Adrenal gland (tissue), 12 donors: ENCODE measurements around the gene IL6R. TPM values are rescaled to one million over a fixed set of nuclear protein-coding genes. Genes with fewer than 3 reads are reported as not detected.

Experiments used
- DNase-seq, 7 donors: peaks; one replicate each; pipeline ENCODE4 v3.0.0-alpha.2; 2019 to 2020
- H3K27ac ChIP-seq, 5 donors: fragments of 200-600 bp; sonication (generic) in 4 of 5; 1 replicate in 3 of 5; 2 replicates in 2 of 5; pipeline versions ENCODE4 v1.5.1 to v1.8.0; 2016 to 2020; ENCODE audit warnings: mild to moderate bottlenecking in 1 of 5
- H3K27me3 ChIP-seq: fragments of 200-600 bp; 2 replicates; pipeline ENCODE4 v1.8.0; 2021
- H3K36me3 ChIP-seq, 2 donors: fragments of 200-600 bp; replicated peaks in 1 of 2; 1 replicate in 1 of 2; 2 replicates in 1 of 2; pipeline versions ENCODE4 v1.5.1 to v1.8.0; 2018 to 2022
- H3K4me1 ChIP-seq, 2 donors: fragments of 200-600 bp; replicated peaks in 1 of 2; 1 replicate in 1 of 2; 2 replicates in 1 of 2; pipeline versions ENCODE4 v1.5.1 to v1.8.0; 2018 to 2021
- H3K4me3 ChIP-seq, 4 donors: fragments of 200-600 bp; sonication (generic) in 3 of 4; one replicate each; pipeline ENCODE4 v1.5.1; 2016 to 2018
- H3K9me3 ChIP-seq, 3 donors: fragments of 200-600 bp; sonication (generic) in 1 of 3; replicated peaks in 1 of 3; 1 replicate in 2 of 3; 2 replicates in 1 of 3; pipeline versions ENCODE4 v1.5.1 to v1.8.0; 2016 to 2021
- POLR2A ChIP-seq, 2 donors: fragments of 450-650 bp; IDR thresholded peaks; one replicate each; pipeline ENCODE4 v1.6.1; 2017; ENCODE audit warnings: antibody characterized with exemption in 2 of 2, mild to moderate bottlenecking in 2 of 2, moderate library complexity in 1 of 2
- WGBS, 4 donors: extraction: QIAGEN DNeasy Blood & Tissue Kit in 2 of 4; methylation state at CpG; one replicate each; pipeline versions ENCODE4 v1.1.5 to v1.1.7; 2013 to 2017; 5-methylcytosine and 5-hydroxymethylcytosine counted together
- intact Hi-C, 2 donors: fragments of 100-400 bp; cut with DNase I; formaldehyde crosslinking; loops; one replicate each; pipeline versions ENCODE4 v1.14.1 to v1.15.0; 2022 to 2023
- polyA plus RNA-seq, 3 donors: library from polyadenylated mRNA; stranded (reverse); fragments of 200-250 nt in 2 of 3; fragments of 350-450 nt in 1 of 3; fragmentation: Illumina TruSeq in 1 of 3; extraction: RNeasy Lipid Tissue Mini Kit (QIAGEN cat#74804) in 1 of 3; gene quantifications; one replicate each; pipeline ENCODE4 v1.2.3, GENCODE V29; 2013 to 2014
- total RNA-seq, 9 donors: library from RNA; depleted of rRNA in 4 of 9; stranded (reverse); fragments of >200 nt in 4 of 9; fragments of 120-200 nt in 1 of 9; fragmentation: NEBNext Ultra II Directional in 1 of 9; extraction: Animal tissue kit (Norgen Biotek cat#: 25700) in 1 of 9; gene quantifications; one replicate each; pipeline versions ENCODE4 v1.1.0 to v1.2.4, GENCODE V29; 2013 to 2023
- TF ChIP-seq, protein P1 (sequence below), 6 experiments: fragments of 450-650 bp in 4 of 6; fragments of 200-600 bp in 2 of 6; sonication (generic) in 1 of 6; IDR thresholded peaks; 1 replicate in 5 of 6; 2 replicates in 1 of 6; pipeline versions ENCODE4 v1.5.1 to v1.8.0; 2016 to 2021; ENCODE audit warnings: antibody characterized with exemption in 6 of 6, mild to moderate bottlenecking in 2 of 6, moderate library complexity in 1 of 6
- donor health status: healthy with polysubstance abuse.
- donor health status: Bipolar disorder and iron deficiency.
- donor health status: DM: yes; HTN: yes; CAD: no.
- donor health status: DM: no; HTN: no; CAD: no.
- donor health status: DM: no; HTN: no; CAD: no.
- donor health status: DM: yes; HTN: yes; CAD: no.

IL6R gene
- total and polyA plus RNA-seq, 12 donors: 4.4 to 43.0 (median 13.6) TPM

DNA sequence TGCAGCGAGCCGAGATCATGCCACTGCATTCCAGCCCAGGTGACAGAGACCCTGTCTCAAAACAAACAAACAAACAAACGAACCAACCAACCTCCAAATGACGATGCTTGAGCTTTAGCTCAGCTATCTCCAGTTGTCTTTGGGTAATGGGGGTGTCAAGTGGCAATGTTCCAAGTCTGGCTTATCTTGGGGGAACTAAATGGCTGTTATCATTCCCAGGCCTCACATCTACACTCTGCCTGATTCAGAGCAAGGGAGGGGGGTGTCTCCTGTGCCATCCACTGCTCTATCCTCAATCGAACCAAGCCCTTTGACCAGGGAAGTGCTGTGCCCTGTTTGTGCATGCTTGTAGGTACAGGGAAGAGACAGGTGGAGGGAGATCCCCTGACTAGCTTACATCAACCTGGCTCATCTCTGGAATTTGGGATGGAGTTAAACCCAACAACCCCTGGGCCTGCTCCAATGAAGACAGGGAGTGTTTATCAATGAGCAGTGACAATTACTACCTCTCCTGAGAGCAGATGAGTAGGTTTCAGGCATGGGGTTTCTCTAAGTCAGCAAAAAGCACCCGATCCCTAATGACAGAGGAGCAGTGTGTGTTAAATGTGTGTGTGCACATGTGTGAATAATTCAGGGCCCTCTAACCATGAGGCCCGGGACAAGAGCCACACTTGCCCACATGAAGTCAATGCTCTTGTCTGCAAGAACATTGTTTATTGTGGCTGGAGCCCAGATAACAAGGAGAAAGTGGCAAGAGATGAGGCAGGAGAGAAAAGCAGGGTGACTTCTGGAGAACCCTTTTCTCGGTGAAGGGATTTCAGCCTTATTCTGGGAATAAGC, 20.3 kb upstream of the IL6R start:
- Histone ChIP-seq H3K4me1 (no peaks in the 10 kb centered on the region), H3K36me3 (no peaks in the 10 kb centered on the region), H3K27ac (no peak overlapping the region), H3K4me3 (no peak overlapping the region), H3K27me3 (no peaks in the 10 kb centered on the region), H3K9me3 (no peaks in the 10 kb centered on the region)
- DNase-seq: no peak
- WGBS, 4 donors: 80 to 86% (median 82%) methylated on average over 8 of the region's 8 CpGs
- TF ChIP-seq, protein P1, sequence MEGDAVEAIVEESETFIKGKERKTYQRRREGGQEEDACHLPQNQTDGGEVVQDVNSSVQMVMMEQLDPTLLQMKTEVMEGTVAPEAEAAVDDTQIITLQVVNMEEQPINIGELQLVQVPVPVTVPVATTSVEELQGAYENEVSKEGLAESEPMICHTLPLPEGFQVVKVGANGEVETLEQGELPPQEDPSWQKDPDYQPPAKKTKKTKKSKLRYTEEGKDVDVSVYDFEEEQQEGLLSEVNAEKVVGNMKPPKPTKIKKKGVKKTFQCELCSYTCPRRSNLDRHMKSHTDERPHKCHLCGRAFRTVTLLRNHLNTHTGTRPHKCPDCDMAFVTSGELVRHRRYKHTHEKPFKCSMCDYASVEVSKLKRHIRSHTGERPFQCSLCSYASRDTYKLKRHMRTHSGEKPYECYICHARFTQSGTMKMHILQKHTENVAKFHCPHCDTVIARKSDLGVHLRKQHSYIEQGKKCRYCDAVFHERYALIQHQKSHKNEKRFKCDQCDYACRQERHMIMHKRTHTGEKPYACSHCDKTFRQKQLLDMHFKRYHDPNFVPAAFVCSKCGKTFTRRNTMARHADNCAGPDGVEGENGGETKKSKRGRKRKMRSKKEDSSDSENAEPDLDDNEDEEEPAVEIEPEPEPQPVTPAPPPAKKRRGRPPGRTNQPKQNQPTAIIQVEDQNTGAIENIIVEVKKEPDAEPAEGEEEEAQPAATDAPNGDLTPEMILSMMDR (IDR thresholded peaks at IDR 0.05): no peak
- TF ChIP-seq POLR2A (IDR thresholded peaks at IDR 0.05): no peak
- intact Hi-C loops: no loop called here

DNA sequence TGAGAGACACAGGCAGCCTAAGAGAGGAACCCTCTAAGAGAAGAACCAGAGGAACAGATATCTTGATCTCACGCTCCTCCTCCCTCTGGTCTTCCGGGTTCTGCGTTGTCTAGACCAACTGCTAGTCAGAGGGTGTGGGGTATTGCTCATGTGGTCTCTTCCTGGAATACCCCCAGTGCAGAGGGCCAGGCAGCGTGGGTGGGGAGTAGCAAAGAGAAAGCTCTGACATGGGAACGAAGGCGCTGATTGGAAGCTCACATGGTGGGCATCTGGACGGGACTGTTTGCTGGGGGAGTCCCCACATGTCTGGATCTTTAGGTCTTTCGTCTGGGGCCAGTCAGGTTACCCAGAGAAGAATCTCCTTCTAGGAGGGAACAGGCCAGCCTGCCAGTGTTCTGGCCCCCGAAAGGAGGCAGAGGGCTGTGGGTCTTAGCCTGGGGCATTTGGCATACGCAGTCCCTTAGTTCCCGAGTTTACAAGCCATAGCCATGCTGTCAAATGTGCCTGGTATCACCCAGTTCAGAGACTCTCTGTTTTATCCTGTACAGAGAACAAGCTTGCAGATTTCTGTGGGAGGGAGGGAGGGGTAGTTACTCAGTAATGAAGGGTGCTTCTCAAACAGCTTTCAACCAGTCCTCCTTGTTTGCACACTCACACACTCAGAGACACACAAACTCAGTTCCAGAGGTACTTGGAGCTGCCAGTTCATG, 18.3 kb upstream of the IL6R start:
- WGBS, 4 donors: 80 to 89% (median 84%) methylated on average over 10 to 11 of the region's 11 CpGs
- no peak for DNase-seq
- no peak overlapping the region for H3K27ac ChIP-seq
- H3K27me3 ChIP-seq: no peaks in the 10 kb centered on the region
- H3K4me3 ChIP-seq: no peak overlapping the region
- H3K36me3 ChIP-seq: no peaks in the 10 kb centered on the region
- no peaks in the 10 kb centered on the region for H3K9me3 ChIP-seq
- intact Hi-C loops: no loop called here
- TF ChIP-seq POLR2A (IDR thresholded peaks at IDR 0.05): no peak
- TF ChIP-seq, protein P1 (IDR thresholded peaks at IDR 0.05): no peak
- no peaks in the 10 kb centered on the region for H3K4me1 ChIP-seq

DNA sequence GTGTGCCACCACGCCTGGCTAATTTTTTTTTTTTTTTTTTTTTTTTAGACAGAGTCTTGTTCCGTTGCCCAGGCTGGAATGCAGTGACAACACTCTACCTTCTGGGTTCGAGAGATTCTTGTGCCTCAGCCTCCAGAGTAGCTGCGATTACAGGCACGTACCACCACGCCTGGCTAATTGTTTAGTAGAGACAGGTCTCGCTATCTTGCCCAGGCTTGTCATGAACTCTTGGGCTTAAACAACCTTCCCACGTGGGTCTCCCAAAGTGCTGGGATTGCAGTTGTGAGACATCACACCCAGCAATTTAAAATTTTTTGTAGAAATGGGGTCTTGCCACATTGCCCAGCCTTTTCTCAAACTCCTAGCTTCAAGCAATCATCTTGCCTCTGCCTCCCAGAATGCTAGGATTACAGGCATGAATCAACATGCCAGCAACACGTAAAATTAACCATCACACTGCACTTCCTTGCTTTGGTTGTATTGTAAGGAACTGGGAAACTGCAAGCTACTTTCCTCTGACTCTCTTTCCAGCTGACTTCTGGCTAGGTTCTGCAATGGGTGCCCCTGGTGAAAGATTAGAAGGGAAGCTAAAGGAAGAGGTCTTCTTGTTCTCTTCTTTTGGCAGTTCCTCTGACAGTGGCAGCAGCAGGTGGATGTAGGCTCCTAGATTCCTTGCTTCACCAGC, 13.9 kb upstream of the IL6R start:
- DNase-seq: no peak
- no peaks in the 10 kb centered on the region for H3K27me3 ChIP-seq
- WGBS, 4 donors: 78 to 87% (median 84%) methylated on average over 9 of the region's 9 CpGs

More for the DNA sequence above, 13.9 kb upstream of the IL6R start:
- no peaks in the 10 kb centered on the region for H3K4me1 ChIP-seq
- H3K27ac ChIP-seq: no peak overlapping the region
- H3K36me3 ChIP-seq: no peaks in the 10 kb centered on the region
- no peaks in the 10 kb centered on the region for H3K9me3 ChIP-seq
- no peak for TF ChIP-seq POLR2A (IDR thresholded peaks at IDR 0.05)
- TF ChIP-seq, protein P1 (IDR thresholded peaks at IDR 0.05): no peak
- no peak overlapping the region for H3K4me3 ChIP-seq
- intact Hi-C loops: no loop called here
